Tibial nerve (tissue), 4 donors: ENCODE measurements around the gene MRPS27. TPM values are rescaled to one million over a fixed set of nuclear protein-coding genes. Genes with fewer than 3 reads are reported as not detected.
"Not testable (repeated sequence)": the region's sequence is repeated elsewhere in the genome, so short reads cannot be mapped to it uniquely, and the experiment has no call there.

ENCODE experiments used
- DNase-seq, 2 donors: peaks; one replicate each; pipeline ENCODE4 v3.0.0-alpha.2; 2019; ENCODE audit warnings: low spot score in 2 of 2
- H3K27ac ChIP-seq, 4 donors: fragments of 200-600 bp; sonication (generic) in 3 of 4; one replicate each; pipeline ENCODE4 v1.5.1; 2017 to 2019; ENCODE audit warnings: mild to moderate bottlenecking in 1 of 4
- H3K27me3 ChIP-seq, 2 donors: fragments of 200-600 bp; sonication (generic) in 1 of 2; one replicate each; pipeline versions ENCODE4 v1.5.1 to v1.6.0; 2017 to 2019
- H3K36me3 ChIP-seq, 3 donors: fragments of 200-600 bp; sonication (generic); one replicate each; pipeline ENCODE4 v1.5.1; 2018 to 2019
- H3K4me1 ChIP-seq, 4 donors: fragments of 200-600 bp; sonication (generic) in 3 of 4; one replicate each; pipeline ENCODE4 v1.5.1; 2017 to 2019
- H3K4me3 ChIP-seq, 4 donors: fragments of 200-600 bp; sonication (generic) in 3 of 4; one replicate each; pipeline ENCODE4 v1.5.1; 2017 to 2019; ENCODE audit warnings: mild to moderate bottlenecking in 1 of 4, moderate library complexity in 1 of 4
- H3K9me3 ChIP-seq, 4 donors: fragments of 200-600 bp; sonication (generic) in 3 of 4; one replicate each; pipeline ENCODE4 v1.5.1; 2017 to 2019
- CTCF ChIP-seq, 5 experiments: fragments of 200-600 bp in 3 of 5; fragments of 450-650 bp in 2 of 5; sonication (generic) in 3 of 5; IDR thresholded peaks; one replicate each; pipeline ENCODE4 v1.5.1; 2016 to 2019; ENCODE audit warnings: antibody characterized with exemption in 5 of 5, mild to moderate bottlenecking in 3 of 5, moderate library complexity in 2 of 5
- EP300 ChIP-seq, 2 donors: sonication (generic); formaldehyde crosslinking; IDR thresholded peaks; one replicate each; pipeline ENCODE4 v1.6.1; 2017; ENCODE audit warnings: antibody characterized with exemption in 2 of 2, mild to moderate bottlenecking in 1 of 2
- POLR2A ChIP-seq, 2 donors: fragments of 450-650 bp; IDR thresholded peaks; one replicate each; pipeline ENCODE4 v1.6.1; 2017; ENCODE audit warnings: antibody characterized with exemption in 2 of 2, mild to moderate bottlenecking in 2 of 2, moderate library complexity in 2 of 2
- WGBS, 2 donors: methylation state at CpG; one replicate each; pipeline ENCODE4 v1.1.5; 2018; 5-methylcytosine and 5-hydroxymethylcytosine counted together
- total RNA-seq, 4 donors: library from RNA; depleted of rRNA; stranded (reverse); fragments of >200 nt; gene quantifications; one replicate each; pipeline ENCODE4 v1.1.0, GENCODE V29; 2016

MRPS27 gene
- total RNA-seq, 4 donors from 2014 or later = 44.4 to 59.0 (median 47.4) TPM

DNA sequence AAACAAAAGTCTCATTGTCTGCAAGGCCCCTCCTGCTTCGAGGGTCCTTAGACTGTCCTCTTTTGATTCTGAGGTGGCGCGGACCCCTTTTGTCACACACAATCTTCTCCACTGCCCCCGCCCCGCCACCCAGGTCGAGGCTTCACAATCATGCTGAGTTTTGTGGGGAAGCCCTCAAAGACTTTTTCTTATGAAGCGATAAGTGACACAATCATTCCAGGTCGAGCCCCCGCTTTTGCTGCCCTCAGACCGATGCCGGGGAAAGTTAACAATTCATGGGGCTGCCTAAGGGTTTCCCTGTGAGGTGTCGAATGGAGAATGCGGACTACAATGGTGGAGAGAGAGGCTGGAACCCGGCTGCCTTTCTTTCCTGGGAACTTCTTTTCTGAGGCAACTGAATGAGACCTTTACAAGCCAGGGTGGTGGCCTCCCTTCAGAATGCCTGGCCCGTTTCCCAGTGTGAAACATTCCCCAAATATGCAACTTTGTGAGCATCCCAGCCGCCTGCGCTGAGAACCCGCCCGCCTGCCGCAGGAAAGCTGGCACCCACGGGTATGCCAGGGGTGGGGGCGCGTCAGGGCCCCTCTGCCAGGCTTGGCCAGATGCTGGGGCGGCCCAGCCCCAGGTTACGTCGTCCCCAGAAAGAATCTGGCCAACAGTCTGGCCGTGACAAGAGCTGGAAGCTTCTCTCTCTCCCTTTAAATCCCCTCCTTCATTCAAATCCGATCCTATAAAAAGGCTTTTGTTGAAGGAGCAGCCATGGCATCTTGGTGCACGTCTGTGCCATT, 140.8 kb downstream of the MRPS27 start:
- H3K27me3 ChIP-seq = no peaks in the 10 kb centered on the region
- H3K36me3 ChIP-seq = peaks cover 0 to 9% (median 0%) of the 10 kb centered on the region in 3 donors
- no peaks in the 10 kb centered on the region for H3K9me3 ChIP-seq
- no peak for TF ChIP-seq POLR2A (IDR thresholded peaks at IDR 0.05)
- TF ChIP-seq EP300 (IDR thresholded peaks at IDR 0.05) = peak in 1 of 2 donors; percentile 57
- DNase-seq = peak; percentile 71 to 88
- H3K4me1 ChIP-seq = peaks cover 0 to 60% (median 9%) of the 10 kb centered on the region in 4 donors
- H3K4me3 ChIP-seq = peak overlapping the region; percentile 27 to 52 (median 36)
- peak overlapping the region; percentile 43 to 89 (median 77) for H3K27ac ChIP-seq
- WGBS, 2 donors = 27 to 33% methylated on average over 29 of the region's 29 CpGs

DNA sequence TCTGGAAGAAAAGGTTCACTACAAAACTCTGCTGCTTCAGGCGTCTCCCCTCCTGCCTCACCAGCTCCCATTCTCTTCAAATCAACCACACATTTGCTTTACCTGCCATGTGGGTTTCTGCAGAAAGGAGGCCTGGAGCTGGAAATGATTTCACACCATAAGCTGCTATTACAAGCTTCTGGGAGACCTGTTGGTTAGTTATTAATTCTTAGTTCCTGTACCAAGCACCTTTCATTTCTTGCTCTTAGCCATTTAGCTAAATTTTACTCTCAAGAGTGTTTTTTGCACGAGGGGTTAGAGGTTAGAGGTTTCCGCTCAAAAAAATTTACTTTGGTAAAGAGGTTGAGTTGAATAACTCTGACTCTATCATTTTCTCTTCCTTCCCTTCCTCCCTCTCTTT, 142.5 kb downstream of the MRPS27 start:
- no peak for TF ChIP-seq POLR2A (IDR thresholded peaks at IDR 0.05)
- TF ChIP-seq CTCF (IDR thresholded peaks at IDR 0.05) = no peak
- no peak for TF ChIP-seq EP300 (IDR thresholded peaks at IDR 0.05)
- WGBS, 2 donors = 83 to 88% methylated on average over 3 of the region's 3 CpGs
- Histone ChIP-seq H3K4me1 (peaks cover 0 to 43% (median 9%) of the 10 kb centered on the region in 4 donors), H3K27me3 (no peaks in the 10 kb centered on the region), H3K4me3 (no peak overlapping the region), H3K27ac (peak overlapping the region in 2 of 4 donors; percentile 87 to 89), H3K36me3 (no peaks in the 10 kb centered on the region), H3K9me3 (no peaks in the 10 kb centered on the region)
- no peak for DNase-seq

DNA sequence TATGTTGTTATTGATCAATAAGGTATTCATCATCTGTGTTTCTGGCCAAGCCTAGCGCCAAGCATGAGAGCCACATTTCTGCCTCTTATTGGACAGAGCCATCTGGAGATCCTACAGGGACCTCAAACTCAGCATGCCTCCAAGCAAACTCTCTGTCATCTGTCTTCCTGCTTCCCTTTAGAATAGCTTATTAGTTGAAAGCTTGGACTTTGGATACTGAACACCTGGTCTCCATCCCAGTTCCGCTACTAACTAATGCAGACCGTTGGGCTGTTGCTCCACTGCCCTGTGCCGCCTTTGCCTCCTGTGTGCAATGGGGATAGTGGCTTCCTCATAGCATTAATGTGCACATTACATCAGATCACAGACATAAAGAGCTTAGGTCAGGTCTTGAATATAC, 147.3 kb downstream of the MRPS27 start:
- WGBS, 2 donors = 92 to 96% methylated on average over 4 of the region's 4 CpGs
- H3K27ac ChIP-seq = no peak overlapping the region
- H3K4me1 ChIP-seq = peaks cover 0 to 15% (median 5%) of the 10 kb centered on the region in 4 donors
- TF ChIP-seq POLR2A (IDR thresholded peaks at IDR 0.05) (no peak), EP300 (IDR thresholded peaks at IDR 0.05) (no peak), CTCF (IDR thresholded peaks at IDR 0.05) (no peak)
- H3K9me3 ChIP-seq = no peaks in the 10 kb centered on the region
- H3K4me3 ChIP-seq = no peak overlapping the region
- H3K27me3 ChIP-seq = no peaks in the 10 kb centered on the region
- no peak for DNase-seq
- H3K36me3 ChIP-seq = peaks cover 0 to 6% (median 0%) of the 10 kb centered on the region in 3 donors

DNA sequence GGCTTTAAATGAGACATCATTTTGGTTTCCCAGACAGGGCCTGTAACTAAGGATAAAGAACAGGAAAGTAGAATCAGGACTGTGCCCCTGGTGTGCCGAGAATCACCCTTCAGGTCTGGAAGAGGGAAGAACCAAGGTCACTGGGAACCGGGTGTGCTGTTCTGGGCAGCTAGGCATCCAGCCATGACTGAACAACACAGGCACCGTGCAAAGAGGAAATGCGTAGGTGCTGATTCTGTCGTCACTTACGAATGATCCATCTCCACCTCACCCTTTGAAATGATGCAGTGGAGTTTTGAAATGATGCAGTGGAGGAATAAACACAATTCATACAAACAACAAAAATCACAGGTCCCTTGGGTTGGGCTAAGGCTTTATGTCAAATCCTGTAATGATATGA, 148.4 kb downstream of the MRPS27 start:
- Histone ChIP-seq H3K4me1 (peaks cover 0 to 21% (median 13%) of the 10 kb centered on the region in 4 donors), H3K36me3 (peaks cover 0 to 6% (median 0%) of the 10 kb centered on the region in 3 donors), H3K27me3 (no peaks in the 10 kb centered on the region), H3K4me3 (no peak overlapping the region), H3K9me3 (no peaks in the 10 kb centered on the region), H3K27ac (no peak overlapping the region)
- DNase-seq = no peak
- 89% methylated on average over 6 of the region's 6 CpGs for WGBS, 2 donors
- no peak for TF ChIP-seq CTCF (IDR thresholded peaks at IDR 0.05)
- TF ChIP-seq POLR2A (IDR thresholded peaks at IDR 0.05) = no peak
- TF ChIP-seq EP300 (IDR thresholded peaks at IDR 0.05) = no peak

- H3K9me3 ChIP-seq, H3K4me3 ChIP-seq, H3K27ac ChIP-seq, DNase-seq, H3K36me3 ChIP-seq, H3K27me3 ChIP-seq: not testable (repeated sequence)
- 96 to 99% methylated on average over 3 of the region's 3 CpGs for WGBS, 2 donors
- H3K4me1 ChIP-seq = peaks cover 0 to 25% (median 16%) of the 10 kb centered on the region in 4 donors
Measured at GRCh38 chr5:72171181-72171580, 148.9 kb downstream of the MRPS27 start.

GRCh38 chr5:72170101-72170500, 149.9 kb downstream of the MRPS27 start:
- TF ChIP-seq EP300 (IDR thresholded peaks at IDR 0.05) (no peak), CTCF (IDR thresholded peaks at IDR 0.05) (no peak), POLR2A (IDR thresholded peaks at IDR 0.05) (no peak)
- Histone ChIP-seq H3K4me1 (peaks cover 0 to 30% (median 18%) of the 10 kb centered on the region in 4 donors), H3K36me3 (peaks cover 0 to 6% (median 0%) of the 10 kb centered on the region in 3 donors), H3K27ac (no peak overlapping the region), H3K4me3 (no peak overlapping the region), H3K27me3 (no peaks in the 10 kb centered on the region), H3K9me3 (no peaks in the 10 kb centered on the region)
- no peak for DNase-seq
- 37 to 45% methylated on average over 2 of the region's 2 CpGs for WGBS, 2 donors
